WI38 (cell line): ENCODE results near the gene ITGB1BP2.
"Not testable (repeated sequence)": the region's sequence is repeated elsewhere in the genome, so short reads cannot be mapped to it uniquely, and the experiment has no call there.

Experiments used
- H3K4me3 ChIP-seq: 2 replicates; pipeline ENCODE4 v1.5.1; 2011; ENCODE audit warnings: low read depth, mild to moderate bottlenecking, control low read depth, low read length
- CTCF ChIP-seq: IDR thresholded peaks from 2 replicates; pipeline ENCODE4 v1.5.1; 2012; ENCODE audit warnings: low read depth, mild to moderate bottlenecking, control low read depth, low read length

Gene ITGB1BP2

GRCh38 chrX:71321731-71322130 lies 20.2 kb downstream of the ITGB1BP2 start:
- TF ChIP-seq CTCF, result no peak
- no peak overlapping the region for H3K4me3 ChIP-seq

- not testable (repeated sequence) for H3K4me3 ChIP-seq
Measured at GRCh38 chrX:71324452-71324851, 22.9 kb downstream of the ITGB1BP2 start.

GRCh38 chrX:71326394-71326793 lies 24.8 kb downstream of the ITGB1BP2 start:
- no peak overlapping the region for H3K4me3 ChIP-seq
- TF ChIP-seq CTCF, result no peak

DNA sequence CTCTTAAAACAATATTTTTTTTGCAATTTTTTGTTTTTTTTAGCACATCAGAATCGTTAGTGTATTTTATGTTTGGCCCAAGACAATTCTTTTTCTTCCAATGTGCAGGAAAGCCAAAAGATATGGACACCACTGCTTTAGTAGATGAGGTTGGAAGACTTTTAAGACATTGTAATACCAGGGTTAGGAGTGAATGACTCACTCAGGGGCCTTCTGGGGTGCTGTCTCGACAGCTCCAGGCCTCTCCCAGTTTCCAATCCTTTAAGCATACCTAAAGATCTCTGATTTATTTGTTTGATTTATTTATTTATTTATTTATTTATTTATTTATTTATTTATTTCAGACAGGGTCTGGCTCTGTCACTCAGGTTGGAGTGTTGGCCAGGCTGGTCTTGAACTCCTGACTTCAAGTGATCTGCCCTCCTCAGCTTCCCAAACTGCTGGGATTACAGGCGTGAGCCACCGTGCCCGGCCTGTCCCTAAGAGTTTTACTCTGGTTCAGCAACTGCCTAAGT lies 47.7 kb downstream of the ITGB1BP2 start:
- not testable (repeated sequence) for H3K4me3 ChIP-seq

- not testable (repeated sequence) for H3K4me3 ChIP-seq
Measured at GRCh38 chrX:71349867-71350266, 48.3 kb downstream of the ITGB1BP2 start.

DNA sequence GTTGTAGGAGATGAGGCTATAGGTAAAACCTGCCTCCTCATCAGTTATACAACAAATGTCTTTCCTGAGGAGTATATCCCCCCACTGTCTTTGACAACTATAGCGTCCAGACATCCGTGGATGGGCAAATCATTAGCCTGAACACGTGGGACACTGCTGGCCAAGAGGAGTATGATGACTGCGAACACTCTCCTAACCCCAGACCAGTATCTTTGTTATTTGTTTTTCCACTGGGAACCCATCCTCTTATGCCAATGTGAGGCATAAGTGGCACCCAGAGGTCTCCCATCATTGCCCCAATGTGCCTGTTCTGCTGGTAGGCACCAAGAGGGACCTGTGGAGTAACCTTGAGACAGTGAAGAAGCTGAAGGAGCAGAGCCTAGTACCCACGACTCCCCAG lies 50.9 kb downstream of the ITGB1BP2 start:
- not testable (repeated sequence) for H3K4me3 ChIP-seq
